Liver (tissue), 9 donors: Measurements from ENCODE around the gene CTNNA1. TPM values are rescaled to one million over a fixed set of nuclear protein-coding genes. Genes with fewer than 3 reads are reported as not detected.

Experiments
- DNase-seq: peaks from one replicate; pipeline ENCODE4 v3.0.0-alpha.2; 2017; ENCODE audit warnings: low spot score
- H3K27ac ChIP-seq, 2 donors: one replicate each; pipeline ENCODE4 v1.7.0; 2013; ENCODE audit warnings: inconsistent platforms in 2 of 2, low read length in 2 of 2, control low read depth in 1 of 2, low read depth in 1 of 2, mild to moderate bottlenecking in 1 of 2
- H3K27me3 ChIP-seq, 4 donors: one replicate each; pipeline versions ENCODE4 v1.6.1 to v1.7.0; 2013; ENCODE audit warnings: low read length in 3 of 4, inconsistent platforms in 1 of 4, mild to moderate bottlenecking in 1 of 4, moderate library complexity in 1 of 4; ENCODE audit not compliant: control insufficient read depth in 4 of 4, insufficient read depth in 4 of 4
- H3K36me3 ChIP-seq, 4 donors: one replicate each; pipeline versions ENCODE4 v1.6.1 to v1.7.0; 2013; ENCODE audit warnings: low read length in 3 of 4, mild to moderate bottlenecking in 3 of 4, low read depth in 1 of 4, moderate library complexity in 1 of 4; ENCODE audit not compliant: control insufficient read depth in 4 of 4, insufficient read depth in 3 of 4
- H3K4me1 ChIP-seq, 4 donors: one replicate each; pipeline versions ENCODE4 v1.6.1 to v1.7.0; 2013; ENCODE audit warnings: low read length in 3 of 4, mild to moderate bottlenecking in 3 of 4, moderate library complexity in 1 of 4; ENCODE audit not compliant: control insufficient read depth in 4 of 4, insufficient read depth in 4 of 4
- H3K4me3 ChIP-seq, 3 donors: one replicate each; pipeline versions ENCODE4 v1.6.1 to v1.7.0; 2013; ENCODE audit warnings: low read length in 3 of 3, control low read depth in 1 of 3, low read depth in 1 of 3, mild to moderate bottlenecking in 1 of 3
- H3K9ac ChIP-seq, 2 donors: one replicate each; pipeline ENCODE4 v1.7.0; 2013; ENCODE audit warnings: low read length in 2 of 2, mild to moderate bottlenecking in 2 of 2, moderate library complexity in 2 of 2, control low read depth in 1 of 2, low read depth in 1 of 2
- H3K9me3 ChIP-seq, 4 donors: one replicate each; pipeline versions ENCODE4 v1.6.1 to v1.7.0; 2013; ENCODE audit warnings: low read length in 3 of 4; ENCODE audit not compliant: control insufficient read depth in 4 of 4
- ATF3 ChIP-seq: IDR thresholded peaks from 2 replicates; pipeline ENCODE4 v1.6.1; 2016; ENCODE audit warnings: antibody characterized with exemption
- CTCF ChIP-seq: fragments of 150-350 bp; IDR thresholded peaks from 2 replicates; pipeline ENCODE4 v1.5.1; 2017; ENCODE audit warnings: improper control_type of control experiment, low read depth, low read length; ENCODE audit not compliant: missing input control
- EGR1 ChIP-seq, 2 donors: IDR thresholded peaks; 2 replicates each; pipeline ENCODE4 v1.6.1; 2016 to 2018; ENCODE audit warnings: antibody characterized with exemption in 2 of 2, low read depth in 2 of 2
- FOXA1 ChIP-seq: IDR thresholded peaks from 2 replicates; pipeline ENCODE4 v1.6.1; 2016; ENCODE audit warnings: antibody characterized with exemption
- GABPA ChIP-seq, 2 donors: IDR thresholded peaks in 1 of 2; conservative IDR thresholded peaks in 1 of 2; 2 replicates each; pipeline ENCODE4 v1.6.1; 2016; ENCODE audit warnings: antibody characterized with exemption in 2 of 2, mild to moderate bottlenecking in 1 of 2, moderate library complexity in 1 of 2
- HNF4A ChIP-seq, 2 donors: conservative IDR thresholded peaks; 2 replicates each; pipeline ENCODE4 v1.6.1; 2016; ENCODE audit warnings: antibody characterized with exemption in 2 of 2, mild to moderate bottlenecking in 2 of 2
- HNF4G ChIP-seq: IDR thresholded peaks from 2 replicates; pipeline ENCODE4 v1.6.1; 2016; ENCODE audit warnings: antibody characterized with exemption
- JUND ChIP-seq, 2 donors: IDR thresholded peaks; 2 replicates each; pipeline ENCODE4 v1.6.1; 2016; ENCODE audit warnings: antibody characterized with exemption in 2 of 2
- NR2F2 ChIP-seq: IDR thresholded peaks from 2 replicates; pipeline ENCODE4 v1.6.1; 2016; ENCODE audit warnings: antibody characterized with exemption
- SP1 ChIP-seq: IDR thresholded peaks from 2 replicates; pipeline ENCODE4 v1.6.1; 2018; ENCODE audit warnings: antibody characterized with exemption, mild to moderate bottlenecking
- WGBS: extraction: QIAGEN DNeasy Blood & Tissue Kit; methylation state at CpG from one replicate; pipeline ENCODE4 v1.1.7; 2013; 5-methylcytosine and 5-hydroxymethylcytosine counted together
- polyA plus RNA-seq, 2 donors: library from polyadenylated mRNA; stranded (reverse) in 1 of 2; unstranded in 1 of 2; fragments of 200-250 nt in 1 of 2; fragments of >200 nt in 1 of 2; fragmentation: Nextera tagmentation in 1 of 2; extraction: Ambion mirVana in 1 of 2; gene quantifications; one replicate each; pipeline versions ENCODE4 v1.2.1 to v1.2.3, GENCODE V29; 2013 to 2015
- total RNA-seq, 2 donors: library from RNA; depleted of rRNA; stranded (reverse); fragments of >200 nt; gene quantifications; one replicate each; pipeline ENCODE4 v1.2.3, GENCODE V29; 2014
- TF ChIP-seq, protein P1 (sequence below): IDR thresholded peaks from 2 replicates; pipeline ENCODE4 v1.6.1; 2016; ENCODE audit warnings: antibody characterized with exemption, mild to moderate bottlenecking
- donor health status: healthy.
- donor health status: healthy.
- donor health status: healthy.
- donor health status: healthy.
- donor health status: healthy.

CTNNA1 gene
- total and polyA plus RNA-seq, 4 donors = 39.9 to 150 (median 103) TPM

DNA sequence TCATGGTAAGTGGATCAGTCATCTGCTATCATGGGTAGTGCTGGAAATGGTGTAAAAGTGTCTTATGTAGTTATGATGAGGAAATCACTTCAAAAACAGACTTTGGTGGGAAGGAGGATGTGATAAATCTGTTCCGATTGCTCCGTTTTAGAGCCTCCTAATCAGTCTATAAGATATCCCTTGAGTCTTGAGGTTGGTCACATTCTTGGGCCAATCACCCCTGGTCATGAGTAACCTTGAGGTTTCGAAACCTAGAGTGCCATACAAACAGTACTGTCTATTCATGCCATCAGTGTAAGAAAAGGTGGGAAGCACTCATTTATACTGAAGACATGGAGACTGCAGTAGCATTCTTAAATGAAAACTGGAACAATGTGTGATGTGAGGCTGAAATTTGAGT lies 76.1 kb downstream of the CTNNA1 start:
- H3K4me1 ChIP-seq = no peaks in the 10 kb centered on the region
- TF ChIP-seq JUND (IDR thresholded peaks at IDR 0.05) (no peak), FOXA1 (no peak), SP1 (no peak), CTCF (no peak), EGR1 (IDR thresholded peaks at IDR 0.05; ENCODE audit: low read depth in 2 of 2) (no peak), NR2F2 (no peak)
- no peak for DNase-seq
- WGBS = 92% methylated on average over 3 of the region's 3 CpGs
- H3K4me3 ChIP-seq = no peak overlapping the region
- no peaks in the 10 kb centered on the region for H3K9me3 ChIP-seq
- no peak overlapping the region for H3K9ac ChIP-seq
- no peaks in the 10 kb centered on the region for H3K27me3 ChIP-seq
- no peak overlapping the region for H3K27ac ChIP-seq
- H3K36me3 ChIP-seq = peaks cover 2 to 19% (median 17%) of the 10 kb centered on the region in 4 donors

- H3K36me3 ChIP-seq = peaks cover 0 to 19% (median 17%) of the 10 kb centered on the region in 4 donors
- no peak overlapping the region for H3K4me3 ChIP-seq
- H3K4me1 ChIP-seq = no peaks in the 10 kb centered on the region
- H3K27me3 ChIP-seq = no peaks in the 10 kb centered on the region
- H3K9ac ChIP-seq = no peak overlapping the region
- H3K9me3 ChIP-seq = no peaks in the 10 kb centered on the region
- TF ChIP-seq EGR1 (IDR thresholded peaks at IDR 0.05; ENCODE audit: low read depth in 2 of 2) (no peak), HNF4G (no peak), NR2F2 (no peak), JUND (IDR thresholded peaks at IDR 0.05) (no peak), ATF3 (no peak), HNF4A (conservative IDR thresholded peaks at IDR 0.05) (no peak), CTCF (no peak), GABPA (IDR thresholded peaks at IDR 0.05 in 1 of 2, conservative IDR thresholded peaks at IDR 0.05 in 1 of 2) (no peak)
- TF ChIP-seq, protein P1, sequence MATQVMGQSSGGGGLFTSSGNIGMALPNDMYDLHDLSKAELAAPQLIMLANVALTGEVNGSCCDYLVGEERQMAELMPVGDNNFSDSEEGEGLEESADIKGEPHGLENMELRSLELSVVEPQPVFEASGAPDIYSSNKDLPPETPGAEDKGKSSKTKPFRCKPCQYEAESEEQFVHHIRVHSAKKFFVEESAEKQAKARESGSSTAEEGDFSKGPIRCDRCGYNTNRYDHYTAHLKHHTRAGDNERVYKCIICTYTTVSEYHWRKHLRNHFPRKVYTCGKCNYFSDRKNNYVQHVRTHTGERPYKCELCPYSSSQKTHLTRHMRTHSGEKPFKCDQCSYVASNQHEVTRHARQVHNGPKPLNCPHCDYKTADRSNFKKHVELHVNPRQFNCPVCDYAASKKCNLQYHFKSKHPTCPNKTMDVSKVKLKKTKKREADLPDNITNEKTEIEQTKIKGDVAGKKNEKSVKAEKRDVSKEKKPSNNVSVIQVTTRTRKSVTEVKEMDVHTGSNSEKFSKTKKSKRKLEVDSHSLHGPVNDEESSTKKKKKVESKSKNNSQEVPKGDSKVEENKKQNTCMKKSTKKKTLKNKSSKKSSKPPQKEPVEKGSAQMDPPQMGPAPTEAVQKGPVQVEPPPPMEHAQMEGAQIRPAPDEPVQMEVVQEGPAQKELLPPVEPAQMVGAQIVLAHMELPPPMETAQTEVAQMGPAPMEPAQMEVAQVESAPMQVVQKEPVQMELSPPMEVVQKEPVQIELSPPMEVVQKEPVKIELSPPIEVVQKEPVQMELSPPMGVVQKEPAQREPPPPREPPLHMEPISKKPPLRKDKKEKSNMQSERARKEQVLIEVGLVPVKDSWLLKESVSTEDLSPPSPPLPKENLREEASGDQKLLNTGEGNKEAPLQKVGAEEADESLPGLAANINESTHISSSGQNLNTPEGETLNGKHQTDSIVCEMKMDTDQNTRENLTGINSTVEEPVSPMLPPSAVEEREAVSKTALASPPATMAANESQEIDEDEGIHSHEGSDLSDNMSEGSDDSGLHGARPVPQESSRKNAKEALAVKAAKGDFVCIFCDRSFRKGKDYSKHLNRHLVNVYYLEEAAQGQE = no peak
- no peak overlapping the region for H3K27ac ChIP-seq
- DNase-seq = no peak
Measured at GRCh38 chr5:138831703-138832102, 78.5 kb downstream of the CTNNA1 start.
